HEK293 (cell line): ENCODE results near the gene GMIP.

Experiments
- CTCF ChIA-PET: fragments of 350-600 bp; formaldehyde crosslinking; extraction: SDS; loops from one replicate; lab custom pipeline; 2021; ENCODE audit warnings: antibody characterized with exemption; lab: Yijun Ruan, JAX
- POLR2A ChIA-PET: fragments of 300-600 bp; formaldehyde crosslinking; extraction: SDS; loops from one replicate; lab custom pipeline; 2020; ENCODE audit warnings: antibody characterized with exemption, inconsistent platforms; lab: Yijun Ruan, JAX
- H3K27ac ChIP-seq: fragments of 200-500 bp; sonication (Bioruptor generic); 2 replicates; pipeline ENCODE4 v1.5.1; 2014; ENCODE audit warnings: low read depth, low read length, control low read depth, inconsistent platforms; ENCODE audit errors: extremely low read depth
- H3K36me3 ChIP-seq, 2 experiments: fragments of 200-500 bp in 1 of 2; sonication (Bioruptor generic) in 1 of 2; 1 replicate in 1 of 2; 2 replicates in 1 of 2; pipeline ENCODE4 v1.5.1; 2014 to 2017; ENCODE audit warnings: inconsistent platforms in 2 of 2, low read length in 2 of 2; ENCODE audit not compliant: control insufficient read depth in 2 of 2, insufficient read depth in 1 of 2
- H3K4me1 ChIP-seq: fragments of 200-500 bp; sonication (Bioruptor generic); 2 replicates; pipeline ENCODE4 v1.5.1; 2014; ENCODE audit warnings: mild to moderate bottlenecking, low read length, inconsistent platforms; ENCODE audit not compliant: control insufficient read depth, insufficient read depth
- H3K4me3 ChIP-seq: 2 replicates; pipeline ENCODE4 v1.5.1; 2011; ENCODE audit warnings: low read depth, mild to moderate bottlenecking, control low read depth, low read length, moderate library complexity
- H3K9me3 ChIP-seq: fragments of 200-500 bp; sonication (Bioruptor generic); 2 replicates; pipeline ENCODE4 v1.5.1; 2014; ENCODE audit warnings: low read depth, low read length, inconsistent platforms; ENCODE audit not compliant: control insufficient read depth, insufficient read depth
- FEZF1 ChIP-seq: fragments of 450-650 bp; formaldehyde crosslinking; IDR thresholded peaks from 2 replicates; pipeline ENCODE4 v1.5.1; 2016; ENCODE audit warnings: missing biosample characterization, missing genetic modification characterization
- GLI4 ChIP-seq: fragments of 450-650 bp; formaldehyde crosslinking; IDR thresholded peaks from 2 replicates; pipeline ENCODE4 v1.5.1; 2016; ENCODE audit warnings: missing biosample characterization, missing genetic modification characterization
- GLIS1 ChIP-seq: fragments of 450-650 bp; formaldehyde crosslinking; IDR thresholded peaks from 2 replicates; pipeline ENCODE4 v1.5.1; 2016; ENCODE audit warnings: missing biosample characterization, missing genetic modification characterization
- IKZF3 ChIP-seq: fragments of 450-650 bp; IDR thresholded peaks from 2 replicates; pipeline ENCODE4 v1.5.0; 2018; ENCODE audit warnings: missing biosample characterization, mild to moderate bottlenecking, missing genetic modification characterization, moderate library complexity
- OVOL3 ChIP-seq: fragments of 450-650 bp; formaldehyde crosslinking; IDR thresholded peaks from 2 replicates; pipeline ENCODE4 v1.5.1; 2016; ENCODE audit warnings: missing biosample characterization, missing genetic modification characterization
- RBAK ChIP-seq: fragments of 450-650 bp; formaldehyde crosslinking; IDR thresholded peaks from 2 replicates; pipeline ENCODE4 v1.5.1; 2016; ENCODE audit warnings: missing biosample characterization, missing genetic modification characterization
- SP7 ChIP-seq: fragments of 450-650 bp; formaldehyde crosslinking; IDR thresholded peaks from 2 replicates; pipeline ENCODE4 v1.5.1; 2016; ENCODE audit warnings: missing biosample characterization, missing genetic modification characterization
- ZBTB7A ChIP-seq: fragments of 450-650 bp; formaldehyde crosslinking; IDR thresholded peaks from 2 replicates; pipeline ENCODE4 v1.5.1; 2016; ENCODE audit warnings: low read depth, missing biosample characterization, missing genetic modification characterization
- ZBTB8A ChIP-seq: fragments of 450-650 bp; formaldehyde crosslinking; IDR thresholded peaks from 2 replicates; pipeline ENCODE4 v1.5.1; 2016; ENCODE audit warnings: missing biosample characterization, missing genetic modification characterization
- ZFP69B ChIP-seq: fragments of 450-650 bp; formaldehyde crosslinking; IDR thresholded peaks from 2 replicates; pipeline ENCODE4 v1.5.1; 2016; ENCODE audit warnings: missing biosample characterization, missing genetic modification characterization
- ZNF112 ChIP-seq: fragments of 450-650 bp; formaldehyde crosslinking; IDR thresholded peaks from 2 replicates; pipeline ENCODE4 v1.5.0; 2017; ENCODE audit warnings: missing biosample characterization, missing genetic modification characterization
- ZNF138 ChIP-seq: fragments of 450-650 bp; formaldehyde crosslinking; IDR thresholded peaks from 2 replicates; pipeline ENCODE4 v1.5.1; 2016; ENCODE audit warnings: missing biosample characterization, missing genetic modification characterization, borderline replicate concordance
- ZNF202 ChIP-seq: fragments of 450-650 bp; formaldehyde crosslinking; IDR thresholded peaks from 2 replicates; pipeline ENCODE4 v1.5.1; 2016; ENCODE audit warnings: missing biosample characterization, missing genetic modification characterization, borderline replicate concordance
- ZNF266 ChIP-seq: fragments of 450-650 bp; formaldehyde crosslinking; IDR thresholded peaks from 2 replicates; pipeline ENCODE4 v1.5.1; 2016; ENCODE audit warnings: missing biosample characterization, missing genetic modification characterization, low read depth
- ZNF302 ChIP-seq: fragments of 450-650 bp; formaldehyde crosslinking; IDR thresholded peaks from 2 replicates; pipeline ENCODE4 v1.5.1; 2016; ENCODE audit warnings: missing biosample characterization, missing genetic modification characterization, low read depth
- ZNF335 ChIP-seq: fragments of 450-650 bp; formaldehyde crosslinking; conservative IDR thresholded peaks from 2 replicates; pipeline ENCODE4 v1.5.1; 2016; ENCODE audit warnings: missing biosample characterization, missing genetic modification characterization
- ZNF350 ChIP-seq: fragments of 450-650 bp; formaldehyde crosslinking; IDR thresholded peaks from 2 replicates; pipeline ENCODE4 v1.5.0; 2017; ENCODE audit warnings: missing biosample characterization, mild to moderate bottlenecking, missing genetic modification characterization
- ZNF501 ChIP-seq: fragments of 450-650 bp; formaldehyde crosslinking; IDR thresholded peaks from 2 replicates; pipeline ENCODE4 v1.5.1; 2016; ENCODE audit warnings: missing biosample characterization, missing genetic modification characterization
- ZNF529 ChIP-seq: fragments of 450-650 bp; formaldehyde crosslinking; IDR thresholded peaks from 2 replicates; pipeline ENCODE4 v1.5.1; 2017; ENCODE audit warnings: missing genetic modification characterization, missing biosample characterization; ENCODE audit not compliant: insufficient replicate concordance
- ZNF629 ChIP-seq: fragments of 450-650 bp; formaldehyde crosslinking; IDR thresholded peaks from 2 replicates; pipeline ENCODE4 v1.5.1; 2017; ENCODE audit warnings: missing biosample characterization, missing genetic modification characterization
- ZNF654 ChIP-seq: fragments of 450-650 bp; formaldehyde crosslinking; IDR thresholded peaks from 2 replicates; pipeline ENCODE4 v1.5.1; 2016; ENCODE audit warnings: low read depth, missing biosample characterization, missing genetic modification characterization
- ZNF664 ChIP-seq: fragments of 450-650 bp; formaldehyde crosslinking; IDR thresholded peaks from 2 replicates; pipeline ENCODE4 v1.5.1; 2016; ENCODE audit warnings: missing biosample characterization, missing genetic modification characterization
- ZNF677 ChIP-seq: fragments of 450-650 bp; IDR thresholded peaks from 2 replicates; pipeline ENCODE4 v1.5.0; 2018; ENCODE audit warnings: missing biosample characterization, mild to moderate bottlenecking, missing genetic modification characterization, moderate library complexity
- ZNF791 ChIP-seq: fragments of 450-650 bp; formaldehyde crosslinking; IDR thresholded peaks from 2 replicates; pipeline ENCODE4 v1.5.1; 2016; ENCODE audit warnings: missing biosample characterization, missing genetic modification characterization
- ZSCAN16 ChIP-seq: fragments of 450-650 bp; formaldehyde crosslinking; IDR thresholded peaks from 2 replicates; pipeline ENCODE4 v1.5.1; 2016; ENCODE audit warnings: missing biosample characterization, missing genetic modification characterization
- TF ChIP-seq, protein P1 (sequence below): fragments of 450-650 bp; formaldehyde crosslinking; IDR thresholded peaks from 2 replicates; pipeline ENCODE4 v1.5.1; 2016; ENCODE audit warnings: missing biosample characterization, missing genetic modification characterization

Gene GMIP

GRCh38 chr19:19652482-19653295 is 9.2 kb upstream of the GMIP start:
- Histone ChIP-seq H3K27ac (no peak overlapping the region), H3K36me3 (peaks cover 19 to 92% of the 10 kb centered on the region in 2 experiments), H3K4me1 (no peaks in the 10 kb centered on the region), H3K4me3 (no peak overlapping the region), H3K9me3 (no peaks in the 10 kb centered on the region)
- POLR2A ChIA-PET, result interaction anchor here (3.0 kb wide), 1 partner anchor 10 kb away, joined by 10 read pairs; the partner anchor contains the start of gene ATP13A1
- TF ChIP-seq ZNF350 (tag by site-specific recombination) (no peak), ZNF664 (no peak), RBAK (tag by site-specific recombination) (no peak), ZNF677 (tag by site-specific recombination) (no peak), ZNF629 (tag by site-specific recombination) (no peak), ZNF335 (tag by site-specific recombination) (no peak), ZNF654 (tag by site-specific recombination) (no peak), ZNF112 (tag by site-specific recombination) (no peak), GLIS1 (tag by site-specific recombination) (no peak), ZNF501 (tag by site-specific recombination) (no peak), ZNF138 (tag by site-specific recombination) (no peak), ZNF266 (tag by site-specific recombination) (no peak), OVOL3 (tag by site-specific recombination) (no peak), ZNF529 (tag by site-specific recombination) (no peak), SP7 (tag by site-specific recombination) (no peak)
- CTCF ChIA-PET, result interaction anchor here (1.0 to 1.5 kb wide), 3 partner anchors 9 to 121 kb away, joined by 4 read pairs; partner anchors contain the start of gene GMIP

DNA sequence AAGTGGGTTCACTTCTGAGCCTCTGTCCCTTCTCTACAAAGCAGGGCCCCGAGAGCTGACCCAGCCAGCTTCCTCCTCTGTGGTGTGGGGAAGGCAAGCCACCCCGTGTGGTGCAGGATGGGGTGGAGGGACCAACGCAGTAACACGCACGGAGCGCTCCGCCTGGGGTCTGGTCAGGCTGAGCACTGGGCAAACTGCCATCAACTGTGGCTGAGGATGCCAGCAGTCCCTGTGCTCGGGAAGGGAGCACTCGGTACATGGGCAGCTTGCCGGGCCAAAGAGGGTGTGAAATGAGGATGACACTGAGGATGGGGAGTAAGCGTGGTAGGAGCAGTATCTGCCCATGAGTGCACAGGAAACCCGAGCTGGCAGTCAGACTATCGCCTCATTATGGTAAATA is 7.6 kb upstream of the GMIP start:
- no peak overlapping the region for H3K4me3 ChIP-seq
- H3K36me3 ChIP-seq, result peaks cover 12 to 92% of the 10 kb centered on the region in 2 experiments
- no peaks in the 10 kb centered on the region for H3K4me1 ChIP-seq
- POLR2A ChIA-PET, result interaction anchor here (0.5 to 1.4 kb wide), 2 partner anchors 9 to 11 kb away, joined by 3 to 6 read pairs; no protein-coding TSS in a partner anchor
- no peak overlapping the region for H3K27ac ChIP-seq
- CTCF ChIA-PET, result interaction anchor here (0.5 to 0.6 kb wide), 2 partner anchors 186 to 247 kb away, joined by 3 read pairs; no protein-coding TSS in a partner anchor
- H3K9me3 ChIP-seq, result no peaks in the 10 kb centered on the region
- TF ChIP-seq ZNF302 (tag by site-specific recombination) (no peak), ZSCAN16 (tag by site-specific recombination) (no peak)

DNA sequence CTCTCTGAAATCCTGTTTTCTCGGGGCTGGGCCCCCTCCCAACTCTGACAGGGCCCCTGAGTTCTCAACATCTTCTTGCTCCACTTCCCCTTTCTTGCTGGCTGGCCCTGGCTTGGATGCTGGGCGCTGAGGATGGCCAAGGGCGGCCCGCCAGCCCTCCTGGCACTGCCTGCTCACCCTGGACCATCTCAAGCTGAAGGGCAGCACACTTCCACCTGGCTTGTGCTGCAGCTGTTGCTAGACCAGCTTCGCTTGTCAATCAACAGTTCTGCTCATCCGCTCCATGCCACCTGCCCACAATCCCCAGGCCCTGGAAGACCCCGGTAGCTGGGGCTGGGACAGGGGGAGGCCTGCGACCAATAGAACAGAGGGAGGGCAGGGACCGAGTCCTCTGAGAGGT is 6.9 kb upstream of the GMIP start:
- CTCF ChIA-PET, result interaction anchor here (0.6 kb wide), 1 partner anchor 187 kb away, joined by 3 read pairs; no protein-coding TSS in a partner anchor
- Histone ChIP-seq H3K36me3 (peaks cover 12 to 92% of the 10 kb centered on the region in 2 experiments), H3K4me1 (no peaks in the 10 kb centered on the region), H3K9me3 (no peaks in the 10 kb centered on the region), H3K27ac (no peak overlapping the region), H3K4me3 (no peak overlapping the region)
- POLR2A ChIA-PET, result interaction anchor here (1.4 kb wide), 1 partner anchor 10 kb away, joined by 6 read pairs; no protein-coding TSS in a partner anchor
- TF ChIP-seq GLI4 (no peak), ZSCAN16 (tag by site-specific recombination) (no peak), ZNF791 (tag by site-specific recombination) (no peak), FEZF1 (no peak), IKZF3 (tag by site-specific recombination) (no peak), ZBTB7A (tag by site-specific recombination) (no peak), ZNF202 (tag by site-specific recombination) (no peak), ZNF629 (tag by site-specific recombination) (no peak), ZFP69B (no peak), ZBTB8A (tag by site-specific recombination) (no peak)
- TF ChIP-seq, protein P1, sequence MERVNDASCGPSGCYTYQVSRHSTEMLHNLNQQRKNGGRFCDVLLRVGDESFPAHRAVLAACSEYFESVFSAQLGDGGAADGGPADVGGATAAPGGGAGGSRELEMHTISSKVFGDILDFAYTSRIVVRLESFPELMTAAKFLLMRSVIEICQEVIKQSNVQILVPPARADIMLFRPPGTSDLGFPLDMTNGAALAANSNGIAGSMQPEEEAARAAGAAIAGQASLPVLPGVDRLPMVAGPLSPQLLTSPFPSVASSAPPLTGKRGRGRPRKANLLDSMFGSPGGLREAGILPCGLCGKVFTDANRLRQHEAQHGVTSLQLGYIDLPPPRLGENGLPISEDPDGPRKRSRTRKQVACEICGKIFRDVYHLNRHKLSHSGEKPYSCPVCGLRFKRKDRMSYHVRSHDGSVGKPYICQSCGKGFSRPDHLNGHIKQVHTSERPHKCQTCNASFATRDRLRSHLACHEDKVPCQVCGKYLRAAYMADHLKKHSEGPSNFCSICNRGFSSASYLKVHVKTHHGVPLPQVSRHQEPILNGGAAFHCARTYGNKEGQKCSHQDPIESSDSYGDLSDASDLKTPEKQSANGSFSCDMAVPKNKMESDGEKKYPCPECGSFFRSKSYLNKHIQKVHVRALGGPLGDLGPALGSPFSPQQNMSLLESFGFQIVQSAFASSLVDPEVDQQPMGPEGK (tag by site-specific recombination), result no peak
- TF ChIP-seq, all 188 proteins: peak for 0
